ENCODE data around the gene C1orf21. TPM values are rescaled to one million over a fixed set of nuclear protein-coding genes. Genes with fewer than 3 reads are reported as not detected.

The C1orf21 gene
- total RNA-seq, 1 donor from 2014 or later, result 31.8 TPM

GRCh38 chr1:184535191-184535970 lies 148.6 kb downstream of the C1orf21 start:
- Mint-ChIP-seq H3K27me3 (ENCODE audit: unreplicated experiment) (no peaks in the 10 kb centered on the region), H3K4me1 (ENCODE audit: unreplicated experiment) (peaks cover 4% of the 10 kb centered on the region), H3K27ac (ENCODE audit: unreplicated experiment) (no peak overlapping the region), H3K4me3 (ENCODE audit: unreplicated experiment) (no peak overlapping the region), H3K36me3 (ENCODE audit: unreplicated experiment) (peaks cover 28% of the 10 kb centered on the region), H3K9me3 (ENCODE audit: unreplicated experiment) (peaks cover 21% of the 10 kb centered on the region)
- no peak for TF ChIP-seq CTCF (IDR thresholded peaks at IDR 0.05)
- DNase-seq (ENCODE audit: extremely low spot score, unreplicated experiment), result no peak

DNA sequence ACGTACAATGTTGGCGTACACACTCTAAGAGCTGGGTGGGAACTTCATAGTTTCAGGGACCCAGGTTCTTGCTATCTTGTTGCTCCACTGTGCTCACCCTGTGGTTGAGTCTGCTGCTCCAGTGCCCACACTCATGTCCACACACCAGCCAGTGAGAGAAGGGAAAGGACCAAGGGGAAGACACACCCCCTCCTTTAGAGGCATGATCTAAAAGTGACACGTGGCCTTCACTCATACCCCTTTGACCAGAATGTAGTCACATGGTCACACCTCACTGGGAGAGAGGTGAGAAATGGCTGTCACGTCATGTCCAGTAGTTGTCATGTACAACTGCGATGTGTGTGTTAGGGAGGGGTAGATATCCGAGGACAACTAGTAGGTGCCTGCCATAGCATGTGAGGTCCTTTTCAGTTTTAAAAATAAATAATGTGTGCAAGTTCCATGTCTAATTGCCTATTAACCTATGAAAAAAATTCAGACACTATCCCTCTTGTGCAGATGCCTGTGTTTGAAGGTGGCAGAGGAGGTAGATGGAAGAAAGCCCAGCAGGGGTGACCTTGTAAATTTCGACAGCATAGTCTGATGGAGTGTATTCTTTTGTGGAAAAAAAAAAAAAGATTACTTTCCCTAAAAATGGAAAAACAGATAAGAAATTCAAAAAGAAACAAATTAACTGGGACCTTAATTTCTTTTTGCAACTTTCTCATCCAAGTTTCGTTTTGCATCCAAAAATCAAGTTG lies 149.6 kb downstream of the C1orf21 start:
- H3K36me3 Mint-ChIP-seq (ENCODE audit: unreplicated experiment), result peaks cover 28% of the 10 kb centered on the region
- DNase-seq (ENCODE audit: extremely low spot score, unreplicated experiment), result no peak

DNA sequence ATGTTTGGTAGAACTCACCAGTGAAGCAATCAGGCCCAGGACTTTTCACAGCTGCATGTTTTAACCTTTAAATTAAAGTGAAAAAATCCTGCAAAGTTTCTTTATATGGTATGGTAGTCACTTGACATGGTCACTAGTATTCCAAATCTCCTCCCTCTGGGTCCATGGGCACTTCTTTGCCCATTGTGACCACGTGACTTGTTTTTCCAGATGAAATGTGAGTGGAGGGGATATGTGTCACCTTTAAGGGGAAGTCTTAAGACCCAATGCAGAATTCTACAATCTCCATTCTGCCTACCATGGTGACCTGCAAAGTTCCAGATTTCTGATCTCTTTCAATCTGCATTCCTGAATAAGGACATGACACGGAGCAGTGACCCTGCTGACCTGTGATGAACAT lies 152.8 kb downstream of the C1orf21 start:
- Mint-ChIP-seq H3K36me3 (ENCODE audit: unreplicated experiment) (peaks cover 27% of the 10 kb centered on the region), H3K27ac (ENCODE audit: unreplicated experiment) (no peak overlapping the region), H3K4me3 (ENCODE audit: unreplicated experiment) (no peak overlapping the region), H3K4me1 (ENCODE audit: unreplicated experiment) (peaks cover 4% of the 10 kb centered on the region), H3K9me3 (ENCODE audit: unreplicated experiment) (peaks cover 21% of the 10 kb centered on the region), H3K27me3 (ENCODE audit: unreplicated experiment) (no peaks in the 10 kb centered on the region)
- TF ChIP-seq CTCF (IDR thresholded peaks at IDR 0.05), result no peak
- DNase-seq (ENCODE audit: extremely low spot score, unreplicated experiment), result no peak

More for the DNA sequence above, 149.6 kb downstream of the C1orf21 start:
- Mint-ChIP-seq H3K27ac (ENCODE audit: unreplicated experiment) (no peak overlapping the region), H3K27me3 (ENCODE audit: unreplicated experiment) (no peaks in the 10 kb centered on the region), H3K4me3 (ENCODE audit: unreplicated experiment) (no peak overlapping the region), H3K9me3 (ENCODE audit: unreplicated experiment) (peaks cover 21% of the 10 kb centered on the region), H3K4me1 (ENCODE audit: unreplicated experiment) (peaks cover under 1% of the 10 kb centered on the region)
- TF ChIP-seq CTCF (IDR thresholded peaks at IDR 0.05), result no peak

DNA sequence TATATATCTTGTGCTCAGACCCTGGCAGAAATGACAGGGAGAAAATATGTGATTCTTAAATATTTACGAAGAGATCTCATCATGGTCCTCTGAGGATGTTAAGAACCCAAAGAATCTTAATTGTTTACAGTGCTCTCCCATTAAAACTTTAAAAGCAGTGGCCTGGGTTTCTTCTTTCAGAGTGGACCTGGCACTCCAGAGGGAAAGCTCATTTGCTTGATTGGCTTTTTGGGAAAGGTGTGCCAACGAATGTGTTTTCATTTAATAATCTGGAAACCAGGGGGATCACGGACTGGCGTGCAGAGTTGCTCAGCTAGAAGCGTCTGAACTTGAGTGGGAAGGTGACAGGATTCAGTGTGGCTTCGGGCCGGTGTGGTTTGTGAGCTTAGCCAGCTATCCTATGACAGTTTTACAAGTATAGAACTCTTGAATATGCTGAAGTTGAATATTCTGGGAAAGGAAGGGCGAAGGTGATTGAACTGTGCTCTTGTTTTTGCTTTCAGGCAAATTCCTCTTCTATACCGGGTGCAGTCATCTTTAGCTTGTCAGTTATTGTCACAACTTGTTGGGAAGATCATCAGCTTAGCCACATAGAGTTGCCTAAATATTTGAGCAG lies 154.8 kb downstream of the C1orf21 start:
- Mint-ChIP-seq H3K9me3 (ENCODE audit: unreplicated experiment) (peaks cover 15% of the 10 kb centered on the region), H3K27ac (ENCODE audit: unreplicated experiment) (no peak overlapping the region), H3K27me3 (ENCODE audit: unreplicated experiment) (no peaks in the 10 kb centered on the region), H3K36me3 (ENCODE audit: unreplicated experiment) (peaks cover 17% of the 10 kb centered on the region), H3K4me3 (ENCODE audit: unreplicated experiment) (no peak overlapping the region), H3K4me1 (ENCODE audit: unreplicated experiment) (peaks cover 12% of the 10 kb centered on the region)
- no peak for TF ChIP-seq CTCF (IDR thresholded peaks at IDR 0.05)
- no peak for DNase-seq (ENCODE audit: extremely low spot score, unreplicated experiment)

DNA sequence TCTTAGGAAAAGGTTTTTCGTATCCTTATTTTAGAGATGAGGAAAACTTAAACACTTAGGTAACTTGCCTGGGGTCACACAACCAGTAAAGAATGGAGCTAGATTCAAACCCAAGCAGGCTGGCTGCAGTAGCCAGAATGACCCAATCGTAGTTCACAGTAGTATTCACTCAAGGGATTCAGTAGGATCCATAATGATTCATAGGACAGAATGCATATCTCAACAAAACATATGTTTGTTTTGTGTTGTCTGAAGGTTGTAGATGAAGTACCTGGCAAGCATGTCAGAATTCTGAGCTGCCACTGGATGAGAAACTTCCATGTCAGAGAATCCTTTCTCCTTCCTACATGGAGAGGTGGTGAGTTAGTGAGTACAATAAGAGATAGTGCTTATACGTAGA lies 155.5 kb downstream of the C1orf21 start:
- TF ChIP-seq CTCF (IDR thresholded peaks at IDR 0.05), result no peak
- Mint-ChIP-seq H3K4me1 (ENCODE audit: unreplicated experiment) (peaks cover 12% of the 10 kb centered on the region), H3K9me3 (ENCODE audit: unreplicated experiment) (peaks cover 15% of the 10 kb centered on the region), H3K27me3 (ENCODE audit: unreplicated experiment) (no peaks in the 10 kb centered on the region), H3K27ac (ENCODE audit: unreplicated experiment) (no peak overlapping the region), H3K36me3 (ENCODE audit: unreplicated experiment) (peaks cover 14% of the 10 kb centered on the region), H3K4me3 (ENCODE audit: unreplicated experiment) (no peak overlapping the region)
- no peak for DNase-seq (ENCODE audit: extremely low spot score, unreplicated experiment)
